ENCODE data around the gene TMEM134.
A peak's percentile ranks its signal among the peaks of the same experiment; 100 is the strongest.
"Not testable (repeated sequence)": the region's sequence is repeated elsewhere in the genome, so short reads cannot be mapped to it uniquely, and the experiment has no call there.

The TMEM134 gene

DNA sequence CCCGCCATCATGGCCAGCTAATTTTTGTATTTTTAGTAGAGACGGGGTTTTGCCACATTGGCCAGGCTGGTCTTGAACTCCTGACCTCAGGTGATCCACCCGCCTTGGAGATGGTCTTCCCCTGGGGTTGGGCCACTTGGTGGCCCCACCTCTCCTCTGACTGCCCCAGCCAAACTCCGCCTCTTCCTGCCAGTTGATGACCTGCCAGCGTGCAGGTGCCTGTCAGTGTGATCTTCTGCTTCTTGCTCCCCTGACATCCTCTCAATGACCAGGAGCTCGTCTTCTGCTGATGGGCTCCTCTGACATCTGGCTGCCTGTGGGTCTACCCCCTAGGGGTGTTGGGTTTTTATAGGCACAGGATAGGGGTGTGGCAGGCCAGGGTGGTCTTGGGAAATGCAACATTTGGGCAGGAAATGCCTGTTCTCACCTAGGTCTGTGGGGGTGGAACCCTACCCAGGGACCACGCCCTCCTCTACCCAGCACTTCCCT lies 16.9 kb upstream of the TMEM134 start:
- not testable (repeated sequence) for DNase-seq (ENCODE audit: low read depth, low spot score)

DNA sequence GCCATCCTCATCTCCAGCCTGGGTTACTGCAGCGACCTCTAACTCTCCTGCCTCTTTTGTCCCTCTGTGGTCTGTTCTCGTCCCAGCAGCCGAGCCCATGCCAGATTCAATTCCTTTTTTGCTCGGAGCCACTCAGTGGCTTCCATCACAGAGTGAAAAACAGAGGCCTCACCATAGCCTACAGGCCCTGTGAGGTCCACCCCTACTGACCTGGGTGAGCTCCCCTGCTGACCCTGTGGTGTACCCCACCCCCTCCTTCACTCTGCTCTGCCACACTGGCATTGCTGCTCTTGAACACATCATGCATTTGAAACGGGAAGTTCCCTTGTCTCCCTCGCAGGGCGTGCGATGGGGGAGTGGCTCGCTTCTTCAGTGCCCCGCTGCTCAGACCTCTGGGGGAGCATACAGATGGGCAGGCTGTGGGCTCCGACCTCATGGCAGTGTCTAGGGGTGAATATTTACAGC lies 15.8 kb upstream of the TMEM134 start:
- DNase-seq (ENCODE audit: low read depth, low spot score): no peak

DNA sequence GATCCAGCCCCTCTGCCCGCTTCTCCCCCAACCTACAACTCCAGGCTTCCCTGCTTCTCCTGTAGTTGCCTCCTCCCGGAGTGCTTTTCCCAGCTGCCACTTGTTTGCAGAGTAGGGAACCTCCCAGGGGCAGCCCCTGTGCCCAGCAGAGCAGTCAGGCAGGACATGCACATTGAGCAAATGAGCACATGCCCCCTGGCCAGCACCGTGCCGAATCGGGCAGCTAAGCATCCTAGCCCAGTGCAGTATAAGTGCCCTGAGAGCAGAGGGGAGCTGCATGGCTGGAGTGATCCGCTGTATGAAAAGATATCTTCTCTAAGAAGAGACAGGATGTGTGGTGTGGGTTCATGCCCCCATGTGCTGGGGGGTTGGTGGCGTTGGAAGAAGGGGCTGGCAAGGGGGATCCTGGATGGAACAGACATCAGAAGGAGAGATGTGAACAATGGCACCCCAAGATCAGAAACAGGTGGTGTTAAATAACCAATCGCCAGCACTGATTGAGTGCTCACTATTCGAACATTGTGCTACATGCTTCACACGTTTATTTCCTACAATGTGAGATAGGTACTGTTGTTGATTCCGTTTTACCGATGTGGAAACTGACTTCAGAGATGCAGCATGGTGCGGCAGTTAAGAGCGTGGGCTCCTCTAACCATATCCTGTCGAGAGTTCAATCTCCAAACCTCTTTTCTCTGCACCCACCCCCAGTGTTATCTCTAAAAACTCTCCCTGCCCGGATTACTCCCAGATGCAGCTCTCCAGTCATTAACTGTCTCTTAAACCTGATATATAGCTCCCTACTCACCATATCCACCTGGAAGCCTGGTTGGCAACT lies 15.0 kb upstream of the TMEM134 start:
- no peak for DNase-seq (ENCODE audit: low read depth, low spot score)

DNA sequence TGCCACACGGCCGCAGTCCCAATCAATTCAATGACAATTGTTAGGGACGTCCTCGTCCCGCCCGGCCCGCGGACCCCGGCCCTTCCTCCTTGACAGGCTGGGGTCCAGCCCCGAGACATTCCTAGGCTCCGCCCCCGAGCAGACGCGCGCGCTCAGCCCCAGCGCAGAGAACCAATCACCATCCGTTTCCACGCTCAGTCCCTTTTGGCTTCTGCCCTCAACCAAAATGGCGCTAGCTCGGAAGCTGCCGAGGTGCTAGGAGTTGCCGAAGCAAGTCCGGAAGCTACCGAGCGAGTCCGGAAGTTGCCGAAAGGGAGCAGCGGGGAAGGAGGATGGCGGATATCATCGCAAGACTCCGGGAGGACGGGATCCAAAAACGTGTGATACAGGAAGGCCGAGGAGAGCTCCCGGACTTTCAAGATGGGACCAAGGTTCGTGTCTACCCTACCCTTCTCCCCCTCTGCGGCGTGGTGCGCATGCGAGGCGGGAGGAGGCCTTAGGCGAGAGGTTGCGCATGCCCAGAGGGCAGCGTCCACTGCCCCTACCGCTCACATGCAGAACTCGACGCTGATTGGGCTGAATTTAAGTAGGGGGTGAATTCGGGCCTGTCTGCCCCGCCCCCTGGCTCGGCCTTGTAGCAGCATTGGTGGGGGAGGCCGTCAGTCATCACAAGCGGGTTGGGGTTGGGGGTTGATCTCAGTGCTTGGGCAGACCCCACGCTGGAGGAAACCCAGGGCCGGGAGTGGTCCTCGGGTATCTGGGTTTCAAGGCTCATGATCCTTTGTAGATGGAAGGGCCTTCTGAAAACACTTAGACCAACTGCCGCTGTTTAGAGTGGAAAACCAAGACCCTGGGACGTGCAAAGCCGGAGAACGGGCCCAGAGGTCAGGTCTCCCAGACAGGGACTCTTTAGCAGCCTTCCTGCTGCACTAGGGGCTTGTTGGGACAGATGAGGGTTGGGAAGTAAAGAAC lies 14.1 kb upstream of the TMEM134 start, which contains the start of gene AIP:
Gene AIP, plus strand, starts transcription at position 200 of the 972 bp plus-strand sequence. Its CDS starts 133 bp downstream, at position 333.
- DNase-seq (ENCODE audit: low read depth, low spot score): peak; percentile 99

DNA sequence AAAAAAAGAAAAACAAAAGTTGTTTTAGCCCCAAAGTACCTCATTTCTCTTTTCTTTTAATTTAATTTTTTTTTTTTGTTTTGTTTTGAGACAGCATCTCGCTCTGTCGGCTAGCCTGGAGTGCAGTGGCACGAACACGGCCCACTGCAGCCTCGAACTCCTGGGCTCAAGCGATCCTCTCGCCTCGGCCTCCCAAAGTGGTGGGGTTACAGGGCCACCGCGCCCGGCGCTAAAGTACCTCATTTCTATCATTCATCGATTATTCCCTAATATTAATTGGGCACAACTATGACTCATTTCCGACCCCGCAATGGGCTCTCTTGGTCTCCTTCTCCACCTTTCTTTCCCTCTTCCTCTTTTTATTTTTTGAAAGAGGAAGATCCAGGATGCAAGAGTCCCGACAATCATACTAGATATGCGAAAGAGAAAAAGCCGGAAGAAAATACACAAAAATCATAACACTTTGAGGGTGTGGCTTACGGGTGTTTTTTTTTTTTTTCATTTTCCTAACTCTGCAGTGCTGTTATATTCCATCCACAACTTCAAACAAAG lies 13.3 kb upstream of the TMEM134 start:
- DNase-seq (ENCODE audit: low read depth, low spot score): no peak

DNA sequence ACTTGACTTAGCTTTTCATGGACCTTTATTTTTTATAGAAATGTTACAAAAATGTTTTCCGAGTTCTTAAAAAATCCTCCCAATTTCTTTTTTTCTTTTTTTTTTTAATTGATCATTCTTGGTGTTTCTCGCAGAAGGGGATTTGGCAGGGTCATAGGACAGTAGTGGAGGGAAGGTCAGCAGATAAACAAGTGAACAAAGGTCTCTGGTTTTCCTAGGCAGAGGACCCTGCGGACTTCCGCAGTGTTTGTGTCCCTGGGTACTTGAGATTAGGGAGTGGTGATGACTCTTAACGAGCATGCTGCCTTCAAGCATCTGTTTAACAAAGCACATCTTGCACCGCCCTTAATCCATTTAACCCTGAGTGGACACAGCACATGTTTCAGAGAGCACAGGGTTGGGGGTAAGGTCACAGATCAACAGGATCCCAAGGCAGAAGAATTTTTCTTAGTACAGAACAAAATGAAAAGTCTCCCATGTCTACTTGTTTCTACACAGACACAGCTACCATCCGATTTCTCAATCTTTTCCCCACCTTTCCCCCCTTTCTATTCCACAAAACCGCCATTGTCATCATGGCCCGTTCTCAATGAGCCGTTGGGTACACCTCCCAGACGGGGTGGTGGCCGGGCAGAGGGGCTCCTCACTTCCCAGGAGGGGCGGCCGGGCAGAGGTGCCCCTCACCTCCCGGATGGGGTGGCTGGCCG lies 8.4 kb upstream of the TMEM134 start:
- not testable (repeated sequence) for DNase-seq (ENCODE audit: low read depth, low spot score)

DNA sequence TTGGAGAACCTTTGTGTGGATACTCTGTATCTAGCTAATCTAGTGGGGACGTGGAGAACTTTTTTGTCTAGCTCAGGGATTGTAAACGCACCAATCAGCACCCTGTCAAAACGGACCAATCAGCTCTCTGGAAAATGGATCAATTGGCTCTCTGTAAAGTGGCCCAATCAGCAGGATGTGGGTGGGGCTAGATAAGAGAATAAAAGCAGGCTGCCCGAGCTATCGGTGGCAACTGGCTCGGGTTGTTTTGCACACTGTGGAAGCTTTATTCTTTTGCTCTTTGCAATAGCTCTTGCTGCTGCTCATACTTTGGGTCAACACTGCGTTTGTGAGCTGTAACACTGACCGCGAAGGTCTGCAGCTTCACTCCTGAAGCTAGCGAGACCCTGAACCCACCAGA lies 7.6 kb upstream of the TMEM134 start:
- DNase-seq (ENCODE audit: low read depth, low spot score): not testable (repeated sequence)

DNA sequence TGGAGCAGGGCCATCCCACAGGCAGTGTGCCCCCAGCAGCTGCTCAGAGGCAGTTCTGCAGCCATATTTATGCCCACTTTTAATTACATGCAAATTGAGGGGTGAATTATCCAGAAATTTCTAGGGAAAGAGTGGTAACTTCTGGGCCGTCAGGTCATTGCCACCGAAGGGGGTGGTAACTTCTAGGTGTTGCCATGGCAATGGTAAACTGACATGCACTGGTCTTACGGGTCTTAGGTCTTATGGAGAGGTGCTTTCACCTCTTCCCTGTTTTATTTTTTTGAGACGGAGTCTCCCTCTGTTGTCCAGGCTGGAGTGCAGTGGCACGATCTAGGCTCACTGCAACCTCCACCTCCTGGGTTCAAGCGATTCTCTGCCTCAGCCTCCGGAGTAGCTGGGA lies 3.8 kb upstream of the TMEM134 start:
- no peak for DNase-seq (ENCODE audit: low read depth, low spot score)

DNA sequence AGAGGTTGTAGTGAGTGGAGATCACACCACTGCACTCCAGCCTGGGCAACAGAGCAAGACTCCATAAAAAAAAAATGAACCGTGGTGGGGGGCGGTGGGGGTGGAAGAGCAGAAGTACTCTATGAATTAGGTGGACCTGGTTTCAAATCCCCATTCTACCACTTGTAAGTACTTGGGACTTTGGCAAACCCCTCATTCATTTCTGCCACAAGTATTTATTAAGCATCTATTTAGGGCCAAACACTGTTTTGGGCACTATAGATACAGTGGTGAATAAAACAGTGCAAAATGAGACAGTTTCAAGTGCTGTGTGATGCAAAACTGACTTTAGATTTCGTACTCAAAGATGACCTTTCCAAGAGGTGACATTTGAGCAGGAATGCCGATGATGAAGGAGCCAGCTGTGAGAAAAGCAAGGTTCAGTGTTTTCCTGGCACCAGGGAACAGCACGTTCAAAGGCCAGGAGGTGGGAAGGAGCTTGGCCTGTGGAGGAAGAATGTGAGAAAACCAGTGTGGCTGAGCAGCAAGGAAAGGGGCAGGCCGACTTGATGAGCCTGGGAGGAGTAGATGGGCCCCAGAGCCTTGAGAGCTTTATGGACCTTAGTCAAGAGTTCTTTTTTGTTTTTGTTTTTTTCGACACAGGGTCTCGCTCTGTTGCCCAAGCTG lies 1.4 kb upstream of the TMEM134 start:
- no peak for DNase-seq (ENCODE audit: low read depth, low spot score)

DNA sequence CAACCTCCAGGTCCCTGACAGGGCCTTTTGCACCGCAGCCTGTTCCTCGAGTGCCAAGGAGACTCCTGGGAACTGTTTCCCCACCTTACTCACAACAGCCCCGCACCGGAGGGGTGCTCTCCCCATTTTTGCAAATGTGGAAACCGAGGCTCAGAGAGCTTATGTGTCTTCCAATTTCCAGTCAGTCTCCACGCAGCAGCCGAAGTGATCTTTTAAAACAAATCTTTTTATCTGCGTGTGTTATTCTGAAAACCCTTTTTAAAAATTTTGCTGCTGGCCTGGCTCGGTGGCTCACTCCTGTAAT lies 409 bp upstream of the TMEM134 start:
- no peak for DNase-seq (ENCODE audit: low read depth, low spot score)

DNA sequence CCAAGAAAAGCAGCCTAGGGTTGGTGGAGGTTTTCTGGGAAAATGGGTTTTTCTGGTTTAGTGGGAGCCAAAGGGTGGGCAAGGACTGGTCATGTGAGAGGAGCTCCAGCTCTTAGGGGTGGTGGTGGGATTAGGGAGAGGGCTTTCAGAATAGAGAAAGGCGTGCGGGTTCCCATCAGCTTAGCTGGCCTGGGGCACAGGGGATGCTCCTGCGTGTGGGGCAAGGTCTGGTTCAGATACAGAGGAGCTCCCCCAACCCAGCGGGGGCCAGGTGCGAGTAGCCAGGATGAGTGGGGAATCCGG lies 644 bp downstream of the TMEM134 start:
- no peak for DNase-seq (ENCODE audit: low read depth, low spot score)

DNA sequence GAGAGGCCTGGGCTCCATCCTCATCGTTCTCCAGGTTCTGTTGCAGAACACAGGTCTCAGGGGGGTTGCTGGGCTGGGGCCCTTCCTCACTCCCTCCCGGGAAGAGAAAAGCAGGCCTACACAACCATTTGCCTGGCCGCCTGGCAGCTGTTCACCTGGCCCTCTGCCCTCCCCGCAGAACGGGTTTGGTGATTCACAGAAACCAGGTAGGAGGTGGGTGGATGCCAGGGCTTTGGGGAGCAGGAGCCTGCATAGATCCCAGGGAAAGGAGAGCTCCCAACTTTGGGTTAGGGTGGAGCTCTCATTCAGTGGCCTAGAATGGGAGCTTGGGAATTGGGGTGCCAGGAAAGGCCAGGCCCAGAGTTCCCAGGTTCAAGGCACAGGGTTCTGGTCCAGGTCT lies 995 bp downstream of the TMEM134 start:
- DNase-seq (ENCODE audit: low read depth, low spot score): peak; percentile 75

DNA sequence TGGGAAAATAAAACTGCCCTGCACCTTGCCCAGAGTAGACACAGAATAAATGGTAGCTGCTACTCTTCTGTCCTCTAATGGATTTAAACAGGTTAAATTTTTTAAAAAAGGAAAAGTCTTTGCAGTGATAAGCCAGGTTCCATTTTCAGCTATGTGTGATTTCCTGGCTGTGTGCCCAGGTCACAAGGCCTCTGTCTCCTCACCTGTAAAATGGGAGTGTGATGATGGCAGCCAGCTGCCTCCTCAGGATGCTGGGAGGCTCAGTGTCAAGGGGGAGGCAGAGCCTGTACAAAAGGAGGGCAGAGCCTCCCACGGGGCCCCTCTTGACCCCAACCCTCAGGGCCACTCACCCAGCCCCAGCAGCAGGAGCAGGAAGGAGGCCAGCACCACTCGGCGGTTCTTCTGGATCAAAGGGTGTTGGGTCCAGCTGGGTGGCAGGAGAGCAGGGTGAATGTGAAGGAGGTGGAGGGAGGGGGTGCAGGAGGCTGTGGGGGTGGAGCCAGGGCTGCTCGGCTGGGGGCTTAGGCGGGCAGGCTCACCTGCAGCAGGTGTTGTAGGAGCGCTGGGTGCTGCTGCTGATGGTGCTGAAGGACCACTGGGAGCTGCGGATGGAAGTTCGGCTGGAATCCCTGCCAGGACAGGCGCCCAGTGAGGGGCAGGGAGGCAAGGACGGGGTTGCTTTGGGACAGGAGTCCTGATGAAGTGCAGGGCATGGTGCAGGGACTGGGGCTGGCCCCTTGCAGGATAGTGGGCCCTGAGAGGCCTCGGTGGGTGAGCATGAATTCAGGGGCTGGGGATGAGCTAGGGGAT lies 1.9 kb downstream of the TMEM134 start:
- no peak for DNase-seq (ENCODE audit: low read depth, low spot score)

DNA sequence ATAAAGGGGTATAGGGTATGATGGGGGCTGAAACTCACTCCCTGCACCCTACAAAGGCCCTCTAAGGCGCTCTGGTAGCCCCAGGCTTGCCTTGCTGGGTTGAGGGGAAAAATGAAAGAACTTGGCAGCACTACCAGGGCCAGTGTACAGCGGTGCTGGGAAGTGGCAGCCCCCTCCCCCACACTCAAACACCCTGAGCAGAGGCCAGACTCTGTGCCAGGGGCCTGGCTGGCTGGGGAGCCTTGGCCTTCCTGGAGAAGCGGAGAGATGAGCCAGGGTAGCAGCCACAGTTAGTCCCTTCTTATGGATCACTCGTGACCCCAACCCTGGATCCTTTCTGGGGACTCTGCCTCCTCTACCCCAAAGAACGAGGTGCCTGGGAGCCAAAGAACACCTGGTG lies 2.7 kb downstream of the TMEM134 start:
- DNase-seq (ENCODE audit: low read depth, low spot score): no peak

DNA sequence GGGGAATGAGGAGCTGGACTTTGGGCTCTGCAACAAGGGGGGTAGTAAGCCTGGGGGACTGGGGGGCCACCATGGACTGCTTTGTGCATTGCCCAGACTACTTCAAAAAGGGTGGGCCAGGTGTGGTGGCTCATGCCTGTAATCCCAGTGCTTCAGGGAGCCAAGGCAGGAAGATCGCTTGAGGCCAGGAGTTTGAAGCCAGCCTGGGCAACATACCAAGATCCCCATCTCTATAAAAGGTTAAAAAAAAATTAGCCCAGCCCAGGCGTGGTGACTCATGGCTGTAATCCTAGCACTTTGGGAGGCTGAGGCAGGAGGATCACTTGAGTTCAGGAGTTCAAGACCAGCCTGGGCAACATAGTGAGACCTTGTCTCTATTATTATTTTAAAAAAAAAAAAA lies 3.5 kb downstream of the TMEM134 start:
- DNase-seq (ENCODE audit: low read depth, low spot score): not testable (repeated sequence)

DNA sequence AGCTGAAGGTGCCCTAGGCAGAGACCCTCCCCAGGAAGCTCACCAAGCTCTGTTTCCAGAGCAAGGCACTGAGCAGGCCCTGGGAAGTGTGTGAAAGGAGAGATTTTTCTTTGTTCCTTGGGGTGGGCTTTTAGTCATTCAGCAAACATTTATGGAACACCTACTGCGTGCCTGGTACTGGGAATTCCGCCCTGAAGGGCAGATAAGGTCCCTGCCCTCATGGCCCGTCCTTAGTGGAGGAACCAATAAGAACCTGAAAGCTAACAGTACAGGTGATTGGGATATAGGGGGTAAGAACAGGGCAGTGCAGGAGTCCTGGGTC lies 3.9 kb downstream of the TMEM134 start:
- no peak for DNase-seq (ENCODE audit: low read depth, low spot score)

DNA sequence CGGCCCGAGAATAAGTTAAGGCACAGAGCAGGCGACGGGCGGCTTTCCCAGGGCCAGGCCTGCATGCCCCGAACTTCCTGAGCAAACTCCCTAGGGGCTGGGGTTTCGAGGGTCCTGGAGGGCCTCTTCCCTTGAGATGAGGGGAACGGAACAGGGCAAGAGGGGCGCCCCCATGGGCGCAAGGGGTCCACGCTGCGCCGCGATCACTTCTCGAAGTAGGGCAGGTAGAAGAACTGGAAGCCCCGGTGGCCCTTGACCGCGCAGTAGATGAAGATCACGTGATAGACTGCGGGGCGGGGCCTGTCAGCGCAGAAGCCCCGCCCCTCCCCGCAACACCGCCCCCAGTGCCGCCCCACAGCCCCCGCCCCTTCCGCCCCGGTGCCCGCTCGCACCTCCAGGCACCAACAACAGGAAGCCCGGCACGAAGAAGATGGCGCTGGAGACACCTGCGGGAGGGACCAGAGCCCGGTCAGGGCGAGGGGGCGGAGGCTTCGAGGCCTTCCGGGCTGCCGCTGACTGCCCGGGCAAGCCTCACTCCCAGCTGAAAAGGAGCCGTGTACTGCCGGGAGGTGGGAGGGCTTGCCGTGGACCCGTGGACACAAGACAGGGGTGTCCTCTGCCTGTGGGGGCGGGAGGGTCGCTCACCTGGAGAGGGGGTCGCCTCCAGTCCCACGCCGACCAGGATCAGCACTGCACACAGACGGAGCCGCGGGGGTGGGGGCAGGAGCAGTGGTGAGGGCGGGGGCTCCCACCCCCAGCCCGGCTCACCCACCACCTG lies 4.5 kb downstream of the TMEM134 start:
- DNase-seq (ENCODE audit: low read depth, low spot score): peak; percentile 88

DNA sequence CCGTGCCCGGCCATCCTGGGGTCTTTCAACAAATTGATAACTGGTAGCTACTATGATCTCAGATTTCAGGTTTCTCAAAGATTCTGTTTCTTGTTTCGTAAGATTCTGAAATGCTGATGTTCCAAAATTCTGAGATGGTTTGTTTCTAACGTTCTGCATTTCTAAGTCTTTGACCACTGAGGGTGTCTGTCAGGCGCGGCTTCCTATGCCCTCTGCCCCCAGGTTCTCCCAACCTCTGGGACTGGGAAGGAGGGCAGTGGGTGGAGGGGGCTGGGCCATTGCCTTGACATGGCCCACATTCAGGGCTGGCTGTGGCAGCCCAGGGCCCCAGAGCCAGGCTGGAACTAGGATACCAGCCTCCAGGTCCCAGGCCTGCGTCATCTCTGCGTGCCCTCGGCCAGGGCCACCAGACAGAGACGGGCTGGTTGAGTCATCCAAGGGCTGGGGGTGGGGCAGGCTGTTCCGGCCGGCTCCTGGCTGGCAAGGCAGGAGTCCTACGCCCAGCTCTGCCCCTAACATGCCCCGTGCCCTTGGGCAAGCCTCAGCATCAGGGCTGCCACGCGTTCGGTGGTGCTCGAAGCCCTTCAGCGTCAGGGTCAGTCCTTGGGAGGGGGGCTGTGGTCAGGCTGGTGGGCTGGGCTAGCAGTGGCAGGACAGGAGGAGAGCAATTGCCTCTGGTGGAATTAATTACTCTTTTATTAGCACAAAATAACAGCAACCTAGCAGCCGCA lies 5.2 kb downstream of the TMEM134 start:
- no peak for DNase-seq (ENCODE audit: low read depth, low spot score)

DNA sequence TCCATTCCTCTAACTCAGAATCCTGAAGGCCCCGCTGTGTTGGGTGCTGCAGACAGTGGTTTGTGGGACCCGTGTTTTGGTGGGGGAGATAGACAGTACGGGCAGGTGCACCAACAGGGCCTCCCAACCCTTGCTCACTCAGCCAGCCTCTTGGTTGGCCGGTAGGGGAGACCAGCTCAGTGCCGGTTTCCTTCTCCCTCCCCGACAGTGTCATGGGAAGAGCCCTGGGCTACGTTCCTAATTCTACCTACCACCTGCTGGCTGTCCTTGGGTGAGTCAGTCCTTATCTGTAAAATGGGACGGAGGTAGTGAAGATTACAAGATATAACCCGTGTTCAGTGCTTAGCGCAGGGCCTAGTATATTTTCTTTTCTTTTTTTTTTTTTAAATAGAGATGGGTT lies 5.9 kb downstream of the TMEM134 start:
- DNase-seq (ENCODE audit: low read depth, low spot score): no peak
